HG03108 (cell line): ENCODE data around the gene GMDS.
A peak's percentile ranks its signal among the peaks of the same experiment; 100 is the strongest.
"Not testable (repeated sequence)": the region's sequence is repeated elsewhere in the genome, so short reads cannot be mapped to it uniquely, and the experiment has no call there.

Experiments
- ATAC-seq: cut with Tn5 transposase; IDR thresholded peaks from one replicate; pipeline ENCODE4 v1.9.1; 2021; ENCODE audit warnings: moderate library complexity; ENCODE audit not compliant: unreplicated experiment

The GMDS gene

GRCh38 chr6:1869308-1869707, 376.1 kb downstream of the GMDS start:
- no peak for ATAC-seq

GRCh38 chr6:1868561-1869261, 376.7 kb downstream of the GMDS start:
- peak; percentile 79 for ATAC-seq

GRCh38 chr6:1867197-1867596, 378.2 kb downstream of the GMDS start:
- ATAC-seq: no peak

GRCh38 chr6:1865585-1865984, 379.8 kb downstream of the GMDS start:
- no peak for ATAC-seq

GRCh38 chr6:1864496-1864895, 380.9 kb downstream of the GMDS start:
- no peak for ATAC-seq

GRCh38 chr6:1862411-1862810, 383.0 kb downstream of the GMDS start:
- no peak for ATAC-seq

GRCh38 chr6:1860756-1861348, 384.6 kb downstream of the GMDS start:
- no peak for ATAC-seq

- no peak for ATAC-seq
Measured at GRCh38 chr6:1858859-1859258, 386.5 kb downstream of the GMDS start.

GRCh38 chr6:1858196-1858595, 387.2 kb downstream of the GMDS start:
- no peak for ATAC-seq

GRCh38 chr6:1856381-1856780, 389.0 kb downstream of the GMDS start:
- ATAC-seq: peak; percentile 89

GRCh38 chr6:1855890-1856289, 389.5 kb downstream of the GMDS start:
- ATAC-seq: no peak

- ATAC-seq: no peak
Measured at GRCh38 chr6:1854296-1854695, 391.1 kb downstream of the GMDS start.

- ATAC-seq: no peak
Measured at GRCh38 chr6:1853761-1854160, 391.6 kb downstream of the GMDS start.

- ATAC-seq: no peak
Measured at GRCh38 chr6:1851681-1852456, 393.5 kb downstream of the GMDS start.

- no peak for ATAC-seq
Measured at GRCh38 chr6:1850840-1851157, 394.6 kb downstream of the GMDS start.

- no peak for ATAC-seq
Measured at GRCh38 chr6:1850121-1850839, 395.1 kb downstream of the GMDS start.

GRCh38 chr6:1849691-1850090, 395.7 kb downstream of the GMDS start:
- ATAC-seq: no peak

- no peak for ATAC-seq
Measured at GRCh38 chr6:1848752-1849151, 396.7 kb downstream of the GMDS start.

GRCh38 chr6:1846611-1847010, 398.8 kb downstream of the GMDS start:
- no peak for ATAC-seq

GRCh38 chr6:1845543-1845942, 399.9 kb downstream of the GMDS start:
- ATAC-seq: not testable (repeated sequence)

GRCh38 chr6:1842334-1842733, 403.1 kb downstream of the GMDS start:
- no peak for ATAC-seq

- no peak for ATAC-seq
Measured at GRCh38 chr6:1841136-1841535, 404.3 kb downstream of the GMDS start.
